ENCODE data around the gene BEX3. TPM values are rescaled to one million over a fixed set of nuclear protein-coding genes. Genes with fewer than 3 reads are reported as not detected.
A peak's percentile ranks its signal among the peaks of the same experiment; 100 is the strongest.
"Not testable (repeated sequence)": the region's sequence is repeated elsewhere in the genome, so short reads cannot be mapped to it uniquely, and the experiment has no call there.

Gene BEX3
- total and polyA plus RNA-seq, 3 experiments from 2014 or later: 9.5 to 33.7 (median 10.6) TPM

DNA sequence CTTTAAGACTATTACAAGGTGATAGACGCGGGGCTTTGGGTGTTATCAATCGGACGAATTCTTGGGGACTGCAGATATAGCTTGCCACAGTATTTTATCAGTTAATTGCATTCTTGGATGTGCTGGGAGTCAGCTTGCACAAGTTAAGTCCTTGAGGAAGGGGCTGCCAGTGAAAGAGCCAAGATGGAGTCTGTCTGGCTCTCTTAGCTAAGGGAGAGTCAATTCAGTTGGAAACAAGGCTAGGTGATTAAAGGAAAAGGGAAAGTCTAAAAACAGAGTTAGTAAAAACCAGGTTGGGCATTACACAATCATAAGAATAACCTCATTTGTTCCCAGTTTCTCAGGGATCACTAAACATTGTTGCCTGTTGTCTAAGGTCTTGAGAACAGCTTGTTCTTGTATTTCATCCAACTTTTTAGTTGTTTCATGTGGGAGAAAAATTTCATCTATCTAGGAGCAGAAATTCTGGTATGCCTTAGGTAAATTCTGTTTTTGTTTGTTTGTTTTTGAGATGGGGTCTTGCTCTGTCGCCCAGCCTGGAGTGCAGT, 9.0 kb downstream of the BEX3 start:
- H3K9me3 Mint-ChIP-seq; H3K27ac Mint-ChIP-seq; H3K27ac ChIP-seq (ENCODE audit: low read depth, low read length); H3K4me3 Mint-ChIP-seq; H3K4me1 Mint-ChIP-seq; POLR2A ChIA-PET; H3K9me3 ChIP-seq (ENCODE audit: low read length); H3K4me1 ChIP-seq (ENCODE audit: insufficient read depth, low read length); CTCF ChIA-PET; H3K4me3 ChIP-seq (ENCODE audit: low read length); H3K27me3 ChIP-seq (ENCODE audit: insufficient read depth, low read length, poor library complexity, severe bottlenecking); DNase-seq; H3K36me3 ChIP-seq (ENCODE audit: insufficient read depth, low read length); H3K36me3 Mint-ChIP-seq: not testable (repeated sequence)
- H3K27me3 Mint-ChIP-seq: peaks cover 10 to 27% of the 10 kb centered on the region in 2 donors

GRCh38 chrX:103386332-103386731, 10.0 kb downstream of the BEX3 start:
- H3K4me3 Mint-ChIP-seq: no peak overlapping the region
- no peaks in the 10 kb centered on the region for H3K36me3 Mint-ChIP-seq

DNA sequence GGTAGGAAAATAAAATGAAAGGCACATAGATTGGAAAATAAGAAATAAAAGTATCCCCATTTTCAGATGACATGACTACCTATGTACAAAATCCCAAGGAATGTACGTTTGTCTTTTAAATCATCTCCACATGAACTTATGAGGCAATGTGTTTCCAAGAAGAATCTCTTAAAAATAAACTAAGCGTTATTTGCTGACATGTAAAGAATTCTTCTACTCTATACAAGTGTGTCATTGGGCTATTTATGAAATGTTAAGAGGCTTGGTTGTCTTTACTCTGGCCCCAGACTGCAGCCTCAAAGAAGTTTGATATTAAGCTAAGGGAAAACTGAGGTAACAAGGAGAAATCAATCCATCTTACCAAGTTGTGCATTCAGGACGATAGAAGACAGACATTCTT, 17.1 kb downstream of the BEX3 start:
- H3K27me3 Mint-ChIP-seq: peaks cover 12 to 20% of the 10 kb centered on the region in 2 donors
- CTCF ChIA-PET: no interaction called here
- no peaks in the 10 kb centered on the region for H3K9me3 Mint-ChIP-seq
- no peaks in the 10 kb centered on the region for H3K36me3 ChIP-seq (ENCODE audit: insufficient read depth, low read length)
- H3K27ac Mint-ChIP-seq: no peak overlapping the region
- no peak overlapping the region for H3K27ac ChIP-seq (ENCODE audit: low read depth, low read length)
- no peak for DNase-seq
- no peaks in the 10 kb centered on the region for H3K4me1 ChIP-seq (ENCODE audit: insufficient read depth, low read length)
- H3K4me3 ChIP-seq (ENCODE audit: low read length): no peak overlapping the region
- POLR2A ChIA-PET: interaction anchor here (0.6 kb wide), 1 partner anchor 11 kb away, joined by 3 read pairs; no protein-coding TSS in a partner anchor
- no peaks in the 10 kb centered on the region for H3K36me3 Mint-ChIP-seq
- no peaks in the 10 kb centered on the region for H3K9me3 ChIP-seq (ENCODE audit: low read length)
- H3K4me3 Mint-ChIP-seq: no peak overlapping the region
- no peaks in the 10 kb centered on the region for H3K4me1 Mint-ChIP-seq
- H3K27me3 ChIP-seq (ENCODE audit: insufficient read depth, low read length, poor library complexity, severe bottlenecking): no peaks in the 10 kb centered on the region

More at GRCh38 chrX:103386332-103386731, 10.0 kb downstream of the BEX3 start:
- Mint-ChIP-seq H3K9me3 (no peaks in the 10 kb centered on the region), H3K27me3 (peaks cover 10 to 30% of the 10 kb centered on the region in 2 donors), H3K27ac (no peak overlapping the region), H3K4me1 (no peaks in the 10 kb centered on the region)
- H3K27ac ChIP-seq (ENCODE audit: low read depth, low read length): no peak overlapping the region
- ChIA-PET POLR2A (no interaction called here), CTCF (no interaction called here)
- no peak for DNase-seq
- H3K4me1 ChIP-seq (ENCODE audit: insufficient read depth, low read length): no peaks in the 10 kb centered on the region
- no peaks in the 10 kb centered on the region for H3K27me3 ChIP-seq (ENCODE audit: insufficient read depth, low read length, poor library complexity, severe bottlenecking)
- no peak overlapping the region for H3K4me3 ChIP-seq (ENCODE audit: low read length)
- H3K36me3 ChIP-seq (ENCODE audit: insufficient read depth, low read length): no peaks in the 10 kb centered on the region
- no peaks in the 10 kb centered on the region for H3K9me3 ChIP-seq (ENCODE audit: low read length)

DNA sequence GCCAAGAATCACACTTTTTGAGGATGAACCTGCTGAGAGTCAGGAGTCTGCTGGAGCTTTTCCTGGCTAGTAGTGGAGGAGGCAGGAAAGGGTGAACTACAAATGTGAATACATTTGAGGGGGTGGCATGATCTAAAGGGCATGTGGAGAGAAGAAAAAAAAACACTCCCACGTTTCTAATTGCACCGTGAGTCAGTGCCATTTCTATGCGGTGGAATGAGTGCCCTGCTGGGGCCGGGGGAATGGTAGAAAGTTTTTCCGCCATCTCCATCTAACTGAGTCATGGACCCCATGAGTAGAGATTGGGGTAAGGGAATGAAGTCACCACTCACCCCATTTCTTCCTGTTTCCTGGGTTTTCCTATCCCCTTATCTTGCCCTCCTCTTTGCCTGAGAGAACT, 19.8 kb downstream of the BEX3 start:
- H3K36me3 Mint-ChIP-seq: no peaks in the 10 kb centered on the region
- H3K9me3 Mint-ChIP-seq: no peaks in the 10 kb centered on the region
- Histone ChIP-seq H3K9me3 (ENCODE audit: low read length) (no peaks in the 10 kb centered on the region), H3K4me1 (ENCODE audit: insufficient read depth, low read length) (no peaks in the 10 kb centered on the region), H3K27me3 (ENCODE audit: insufficient read depth, low read length, poor library complexity, severe bottlenecking) (no peaks in the 10 kb centered on the region), H3K27ac (ENCODE audit: low read depth, low read length) (no peak overlapping the region), H3K36me3 (ENCODE audit: insufficient read depth, low read length) (no peaks in the 10 kb centered on the region), H3K4me3 (ENCODE audit: low read length) (no peak overlapping the region)
- peaks cover 9 to 13% of the 10 kb centered on the region in 2 donors for H3K27me3 Mint-ChIP-seq
- no peaks in the 10 kb centered on the region for H3K4me1 Mint-ChIP-seq
- ChIA-PET CTCF (no interaction called here), POLR2A (no interaction called here)
- H3K4me3 Mint-ChIP-seq: no peak overlapping the region
- H3K27ac Mint-ChIP-seq: peak overlapping the region in 1 of 8 donors; percentile 26
- DNase-seq: no peak

GRCh38 chrX:103396660-103397059, 20.3 kb downstream of the BEX3 start:
- Histone ChIP-seq H3K9me3 (ENCODE audit: low read length) (no peaks in the 10 kb centered on the region), H3K27me3 (ENCODE audit: insufficient read depth, low read length, poor library complexity, severe bottlenecking) (no peaks in the 10 kb centered on the region), H3K27ac (ENCODE audit: low read depth, low read length) (no peak overlapping the region), H3K4me1 (ENCODE audit: insufficient read depth, low read length) (no peaks in the 10 kb centered on the region), H3K36me3 (ENCODE audit: insufficient read depth, low read length) (no peaks in the 10 kb centered on the region), H3K4me3 (ENCODE audit: low read length) (no peak overlapping the region)
- ChIA-PET POLR2A (no interaction called here), CTCF (no interaction called here)
- no peak overlapping the region for H3K27ac Mint-ChIP-seq
- no peaks in the 10 kb centered on the region for H3K9me3 Mint-ChIP-seq
- H3K4me3 Mint-ChIP-seq: no peak overlapping the region
- no peaks in the 10 kb centered on the region for H3K4me1 Mint-ChIP-seq
- peaks cover 9 to 13% of the 10 kb centered on the region in 2 donors for H3K27me3 Mint-ChIP-seq
- DNase-seq: no peak
- no peaks in the 10 kb centered on the region for H3K36me3 Mint-ChIP-seq

DNA sequence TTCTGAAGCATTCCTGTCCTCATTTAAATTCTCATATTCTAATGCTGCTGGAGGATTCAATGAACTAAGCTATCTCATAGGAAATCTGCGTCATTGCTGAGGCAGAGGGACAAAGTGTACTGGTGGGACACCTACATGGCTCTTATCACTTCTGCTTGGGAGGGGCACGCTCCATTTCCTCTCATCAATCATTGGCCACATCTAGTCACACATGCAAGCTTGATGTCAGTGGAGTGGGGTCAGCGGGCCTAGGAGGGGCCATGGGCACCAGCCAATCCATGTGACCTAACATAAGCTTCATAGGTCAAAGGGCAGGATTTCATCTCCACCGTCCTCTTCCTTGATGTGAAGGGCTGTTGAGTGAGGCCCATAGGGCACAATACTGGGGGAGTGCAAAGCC, 21.4 kb downstream of the BEX3 start:
- H3K36me3 Mint-ChIP-seq: no peaks in the 10 kb centered on the region
- ChIA-PET POLR2A (no interaction called here), CTCF (no interaction called here)
- Histone ChIP-seq H3K4me1 (ENCODE audit: insufficient read depth, low read length) (no peaks in the 10 kb centered on the region), H3K36me3 (ENCODE audit: insufficient read depth, low read length) (no peaks in the 10 kb centered on the region), H3K27ac (ENCODE audit: low read depth, low read length) (no peak overlapping the region), H3K4me3 (ENCODE audit: low read length) (no peak overlapping the region), H3K27me3 (ENCODE audit: insufficient read depth, low read length, poor library complexity, severe bottlenecking) (no peaks in the 10 kb centered on the region), H3K9me3 (ENCODE audit: low read length) (no peaks in the 10 kb centered on the region)
- no peak overlapping the region for H3K27ac Mint-ChIP-seq
- no peaks in the 10 kb centered on the region for H3K4me1 Mint-ChIP-seq
- no peaks in the 10 kb centered on the region for H3K9me3 Mint-ChIP-seq
- H3K4me3 Mint-ChIP-seq: no peak overlapping the region
- DNase-seq: no peak
- peaks cover 8 to 13% of the 10 kb centered on the region in 2 donors for H3K27me3 Mint-ChIP-seq

GRCh38 chrX:103398421-103398864, 22.1 kb downstream of the BEX3 start:
- ChIA-PET POLR2A (no interaction called here), CTCF (no interaction called here)
- H3K27ac ChIP-seq (ENCODE audit: low read depth, low read length): no peak overlapping the region
- H3K9me3 ChIP-seq (ENCODE audit: low read length): no peaks in the 10 kb centered on the region
- Mint-ChIP-seq H3K9me3 (no peaks in the 10 kb centered on the region), H3K4me1 (no peaks in the 10 kb centered on the region), H3K27ac (no peak overlapping the region), H3K4me3 (no peak overlapping the region), H3K27me3 (peaks cover 7 to 13% of the 10 kb centered on the region in 2 donors), H3K36me3 (no peaks in the 10 kb centered on the region)
- H3K4me3 ChIP-seq (ENCODE audit: low read length): no peak overlapping the region
- no peak for DNase-seq
- H3K27me3 ChIP-seq (ENCODE audit: insufficient read depth, low read length, poor library complexity, severe bottlenecking): no peaks in the 10 kb centered on the region
- H3K4me1 ChIP-seq (ENCODE audit: insufficient read depth, low read length): no peaks in the 10 kb centered on the region
- H3K36me3 ChIP-seq (ENCODE audit: insufficient read depth, low read length): no peaks in the 10 kb centered on the region

GRCh38 chrX:103399744-103400143, 23.4 kb downstream of the BEX3 start:
- Histone ChIP-seq H3K9me3 (ENCODE audit: low read length) (no peaks in the 10 kb centered on the region), H3K27me3 (ENCODE audit: insufficient read depth, low read length, poor library complexity, severe bottlenecking) (no peaks in the 10 kb centered on the region), H3K4me3 (ENCODE audit: low read length) (no peak overlapping the region), H3K27ac (ENCODE audit: low read depth, low read length) (no peak overlapping the region), H3K36me3 (ENCODE audit: insufficient read depth, low read length) (no peaks in the 10 kb centered on the region), H3K4me1 (ENCODE audit: insufficient read depth, low read length) (no peaks in the 10 kb centered on the region)
- H3K27me3 Mint-ChIP-seq: peaks cover 9 to 13% of the 10 kb centered on the region in 2 donors
- H3K4me1 Mint-ChIP-seq: peaks cover 6 to 7% (median 6%) of the 10 kb centered on the region in 3 donors
- H3K27ac Mint-ChIP-seq: no peak overlapping the region
- no peak for DNase-seq
- no peaks in the 10 kb centered on the region for H3K9me3 Mint-ChIP-seq
- H3K36me3 Mint-ChIP-seq: no peaks in the 10 kb centered on the region
- ChIA-PET POLR2A (no interaction called here), CTCF (no interaction called here)
- H3K4me3 Mint-ChIP-seq: no peak overlapping the region

- Mint-ChIP-seq H3K36me3 (no peaks in the 10 kb centered on the region), H3K27ac (no peak overlapping the region), H3K4me1 (peaks cover 6 to 13% (median 7%) of the 10 kb centered on the region in 3 donors), H3K9me3 (no peaks in the 10 kb centered on the region), H3K4me3 (no peak overlapping the region), H3K27me3 (peaks cover 9 to 15% of the 10 kb centered on the region in 2 donors)
- Histone ChIP-seq H3K27ac (ENCODE audit: low read depth, low read length) (no peak overlapping the region), H3K9me3 (ENCODE audit: low read length) (no peaks in the 10 kb centered on the region), H3K27me3 (ENCODE audit: insufficient read depth, low read length, poor library complexity, severe bottlenecking) (no peaks in the 10 kb centered on the region), H3K4me1 (ENCODE audit: insufficient read depth, low read length) (no peaks in the 10 kb centered on the region), H3K4me3 (ENCODE audit: low read length) (no peak overlapping the region), H3K36me3 (ENCODE audit: insufficient read depth, low read length) (no peaks in the 10 kb centered on the region)
- CTCF ChIA-PET: no interaction called here
- POLR2A ChIA-PET: no interaction called here
- no peak for DNase-seq
Measured at GRCh38 chrX:103400931-103401330, 24.6 kb downstream of the BEX3 start.

All from CD8-positive, alpha-beta memory T cell (primary cell).